OCI-LY3 (cell line): ENCODE measurements around the gene IL17RB.

ENCODE experiments used
- CTCF ChIP-seq: fragments of 200-600, 300-600 bp; sonication (generic); IDR thresholded peaks from 2 replicates; pipeline ENCODE4 v1.5.1; 2014; ENCODE audit warnings: antibody characterized with exemption, low read length, low read depth
- EZH2phosphoT487 ChIP-seq: fragments of 200-600 bp; shearing (Covaris generic); IDR thresholded peaks from 2 replicates; pipeline ENCODE4 v1.6.1; 2018; ENCODE audit warnings: antibody characterized with exemption, mixed run types, low read depth

- TF ChIP-seq EZH2phosphoT487 (no peak), CTCF (no peak)
Observed at GRCh38 chr3:53828581-53828980, 17.8 kb upstream of the IL17RB start.
